HL-60 (cell line): ENCODE measurements around the gene KAZN.

ENCODE experiments used
- DNase-seq, 2 experiments: peaks; one replicate each; pipeline ENCODE4 v3.0.0-alpha.2; 2010 to 2020; ENCODE audit warnings: low read depth in 1 of 2, low spot score in 1 of 2
- H3K27ac ChIP-seq: fragments of 250-450 bp; sonication (Bioruptor Pico); replicated peaks from 2 replicates; pipeline ENCODE4 v1.5.1; 2020; ENCODE audit warnings: mild to moderate bottlenecking, moderate library complexity
- H3K27me3 ChIP-seq: fragments of 250-450 bp; sonication (Bioruptor Pico); 2 replicates; pipeline ENCODE4 v1.5.1; 2021; ENCODE audit warnings: mild to moderate bottlenecking, moderate library complexity; ENCODE audit not compliant: insufficient read depth, poor library complexity, severe bottlenecking
- H3K4me3 ChIP-seq: replicated peaks from 2 replicates; pipeline ENCODE4 v1.5.1; 2011; ENCODE audit warnings: mild to moderate bottlenecking, control low read depth, low read length; ENCODE audit not compliant: insufficient read depth
- CTCF ChIP-seq: IDR thresholded peaks from one replicate; pipeline ENCODE4 v1.5.1; 2011; ENCODE audit warnings: low read length, control low read depth, inconsistent platforms; ENCODE audit not compliant: insufficient read depth
- GABPA ChIP-seq: IDR thresholded peaks from 2 replicates; pipeline ENCODE4 v1.6.1; 2012; ENCODE audit warnings: low read depth
- POLR2AphosphoS5 ChIP-seq: IDR thresholded peaks from 2 replicates; pipeline ENCODE4 v1.6.1; 2012; ENCODE audit warnings: low read depth
- REST ChIP-seq: IDR thresholded peaks from 2 replicates; pipeline ENCODE4 v1.6.1; 2012; ENCODE audit warnings: low read depth; ENCODE audit not compliant: insufficient replicate concordance
- SPI1 ChIP-seq: IDR thresholded peaks from 2 replicates; pipeline ENCODE4 v1.6.1; 2012; ENCODE audit warnings: low read depth, mild to moderate bottlenecking, borderline replicate concordance

KAZN gene

GRCh38 chr1:14623090-14623489 lies 24.6 kb downstream of the KAZN start:
- TF ChIP-seq SPI1 = no peak
- TF ChIP-seq POLR2AphosphoS5 = no peak
- no peak for TF ChIP-seq REST
- TF ChIP-seq GABPA = no peak
- no peak for TF ChIP-seq CTCF
- Histone ChIP-seq H3K27ac (no peak overlapping the region), H3K27me3 (no peaks in the 10 kb centered on the region), H3K4me3 (no peak overlapping the region)
- DNase-seq = no peak

- DNase-seq = no peak
- TF ChIP-seq POLR2AphosphoS5 (no peak), REST (no peak), SPI1 (no peak), CTCF (no peak), GABPA (no peak)
Observed at GRCh38 chr1:14624941-14625340, 26.5 kb downstream of the KAZN start.

GRCh38 chr1:14625572-14625971 lies 27.1 kb downstream of the KAZN start:
- Histone ChIP-seq H3K4me3 (no peak overlapping the region), H3K27me3 (no peaks in the 10 kb centered on the region), H3K27ac (no peak overlapping the region)
- no peak for DNase-seq
- TF ChIP-seq GABPA = no peak
- TF ChIP-seq CTCF = no peak
- TF ChIP-seq SPI1 = no peak
- TF ChIP-seq POLR2AphosphoS5 = no peak
- TF ChIP-seq REST = no peak

More at GRCh38 chr1:14624941-14625340, 26.5 kb downstream of the KAZN start:
- Histone ChIP-seq H3K27ac (no peak overlapping the region), H3K27me3 (no peaks in the 10 kb centered on the region), H3K4me3 (no peak overlapping the region)
